Fibroblast of villous mesenchyme (primary cell): ENCODE measurements around the gene ACOT7. TPM values are rescaled to one million over a fixed set of nuclear protein-coding genes. Genes with fewer than 3 reads are reported as not detected.
"Not testable (repeated sequence)": the region's sequence is repeated elsewhere in the genome, so short reads cannot be mapped to it uniquely, and the experiment has no call there.

Source experiments
- DNase-seq: peaks from one replicate; pipeline ENCODE4 v3.0.0-alpha.2; 2010; ENCODE audit warnings: low read depth
- H3K4me3 ChIP-seq: 2 replicates; pipeline ENCODE4 v1.5.1; 2011; ENCODE audit warnings: low read depth, mild to moderate bottlenecking, low read length
- total RNA-seq: library from RNA; depleted of rRNA; stranded (reverse); fragments of >200 nt; gene quantifications from 2 replicates; pipeline ENCODE4 v1.2.3, GENCODE V29; 2012
- TF ChIP-seq, protein P1 (sequence below): IDR thresholded peaks from 2 replicates; pipeline ENCODE4 v1.5.1; 2012; ENCODE audit warnings: low read depth, mild to moderate bottlenecking, low read length; ENCODE audit not compliant: insufficient read depth

ACOT7 gene
- total RNA-seq, 1 donor = 17.3 TPM

DNA sequence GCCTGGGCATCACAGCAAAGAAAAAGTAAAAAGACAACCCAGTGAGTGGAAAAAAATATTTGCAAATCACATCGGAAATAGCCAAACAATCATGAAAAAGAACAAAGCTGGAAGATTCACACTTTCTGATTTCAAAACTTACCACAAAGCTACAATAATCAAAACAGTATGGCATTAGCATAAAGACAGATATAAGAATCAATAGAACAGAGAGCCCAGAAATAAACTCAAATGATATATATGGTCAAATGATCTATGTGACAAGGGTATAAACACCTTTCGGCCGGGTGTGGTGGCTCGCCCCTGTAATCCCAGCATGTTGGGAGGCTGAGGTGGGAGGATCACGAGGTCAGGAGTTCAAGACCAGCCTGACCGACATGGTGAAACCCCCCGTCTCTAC is 13.5 kb downstream of the ACOT7 start:
- DNase-seq = no peak
- no peak overlapping the region for H3K4me3 ChIP-seq
- TF ChIP-seq, protein P1, sequence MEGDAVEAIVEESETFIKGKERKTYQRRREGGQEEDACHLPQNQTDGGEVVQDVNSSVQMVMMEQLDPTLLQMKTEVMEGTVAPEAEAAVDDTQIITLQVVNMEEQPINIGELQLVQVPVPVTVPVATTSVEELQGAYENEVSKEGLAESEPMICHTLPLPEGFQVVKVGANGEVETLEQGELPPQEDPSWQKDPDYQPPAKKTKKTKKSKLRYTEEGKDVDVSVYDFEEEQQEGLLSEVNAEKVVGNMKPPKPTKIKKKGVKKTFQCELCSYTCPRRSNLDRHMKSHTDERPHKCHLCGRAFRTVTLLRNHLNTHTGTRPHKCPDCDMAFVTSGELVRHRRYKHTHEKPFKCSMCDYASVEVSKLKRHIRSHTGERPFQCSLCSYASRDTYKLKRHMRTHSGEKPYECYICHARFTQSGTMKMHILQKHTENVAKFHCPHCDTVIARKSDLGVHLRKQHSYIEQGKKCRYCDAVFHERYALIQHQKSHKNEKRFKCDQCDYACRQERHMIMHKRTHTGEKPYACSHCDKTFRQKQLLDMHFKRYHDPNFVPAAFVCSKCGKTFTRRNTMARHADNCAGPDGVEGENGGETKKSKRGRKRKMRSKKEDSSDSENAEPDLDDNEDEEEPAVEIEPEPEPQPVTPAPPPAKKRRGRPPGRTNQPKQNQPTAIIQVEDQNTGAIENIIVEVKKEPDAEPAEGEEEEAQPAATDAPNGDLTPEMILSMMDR = no peak

- no peak overlapping the region for H3K4me3 ChIP-seq
- no peak for DNase-seq
- TF ChIP-seq, protein P1 = peak; percentile 27
These were observed 15.3 kb downstream of the ACOT7 start for GRCh38 chr1:6378096-6378746.

GRCh38 chr1:6373961-6374720 is 19.4 kb downstream of the ACOT7 start:
- no peak overlapping the region for H3K4me3 ChIP-seq
- TF ChIP-seq, protein P1 = no peak
- DNase-seq = no peak

- peak; percentile 38 for DNase-seq
- not testable (repeated sequence) for H3K4me3 ChIP-seq
These were observed 21.3 kb downstream of the ACOT7 start for GRCh38 chr1:6372236-6372635.

DNA sequence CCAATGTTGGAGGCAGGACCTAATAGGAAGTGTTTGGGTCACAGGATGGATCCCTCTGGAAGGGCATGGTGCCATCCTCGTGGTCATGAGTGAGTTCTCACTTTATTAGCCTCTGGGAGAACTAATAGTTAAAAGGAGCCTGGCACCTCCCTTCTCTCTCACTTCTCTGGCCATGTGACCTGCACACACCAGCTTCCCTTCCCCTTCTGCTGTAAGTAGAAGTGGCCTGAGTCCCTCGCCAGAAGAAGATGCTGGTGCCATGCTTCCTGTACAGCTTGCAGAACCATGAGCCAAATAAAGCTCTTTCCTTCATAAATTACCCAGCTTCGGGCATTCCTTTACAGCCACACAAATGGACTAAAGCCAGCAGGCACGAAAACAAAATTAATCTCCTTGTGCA is 23.6 kb downstream of the ACOT7 start:
- DNase-seq = no peak
- no peak overlapping the region for H3K4me3 ChIP-seq
- TF ChIP-seq, protein P1 = no peak

- H3K4me3 ChIP-seq = no peak overlapping the region
- no peak for DNase-seq
These were observed 26.1 kb downstream of the ACOT7 start for GRCh38 chr1:6367381-6368012.

GRCh38 chr1:6365047-6365446 is 28.5 kb downstream of the ACOT7 start:
- no peak overlapping the region for H3K4me3 ChIP-seq
- TF ChIP-seq, protein P1 = no peak
- DNase-seq = peak; percentile 24

More at GRCh38 chr1:6367381-6368012, 26.1 kb downstream of the ACOT7 start:
- TF ChIP-seq, protein P1 = no peak
